SK-N-SH (cell line): ENCODE results near the gene SPATA2. TPM values are rescaled to one million over a fixed set of nuclear protein-coding genes. Genes with fewer than 3 reads are reported as not detected.

Experiments
- CTCF ChIA-PET: fragments of 300-600, 350-600 bp; formaldehyde crosslinking; extraction: SDS; loops from one replicate; lab custom pipeline; 2021; lab: Yijun Ruan, JAX
- POLR2A ChIA-PET: fragments of 350-600 bp; sonication (Branson Sonifier 250); formaldehyde crosslinking; extraction: SDS; loops from one replicate; lab custom pipeline; 2020; ENCODE audit warnings: antibody characterized with exemption, inconsistent platforms; lab: Yijun Ruan, JAX
- DNase-seq: peaks from one replicate; pipeline ENCODE4 v3.0.0; 2012
- H2AFZ ChIP-seq: fragments of 200-600 bp; sonication (generic); 2 replicates; pipeline ENCODE4 v1.8.1; 2016; ENCODE audit warnings: antibody characterized with exemption, mild to moderate bottlenecking, low read depth
- H3F3A ChIP-seq: fragments of 200-600 bp; sonication (generic); replicated peaks from 2 replicates; pipeline ENCODE3; 2016; ENCODE audit warnings: antibody characterized with exemption, mild to moderate bottlenecking; ENCODE audit not compliant: insufficient read depth
- H3K27ac ChIP-seq, 2 experiments: fragments of 200-500 bp in 1 of 2; fragments of 200-600 bp in 1 of 2; sonication (Bioruptor generic) in 1 of 2; sonication (generic), shearing (Covaris generic) in 1 of 2; 2 replicates each; pipeline versions ENCODE4 v1.5.1 to v1.6.1; 2014 to 2016; ENCODE audit warnings: low read depth in 2 of 2, inconsistent platforms in 1 of 2, low read length in 1 of 2, mild to moderate bottlenecking in 1 of 2, mixed read lengths in 1 of 2
- H3K27me3 ChIP-seq: fragments of 200-600 bp; sonication (generic), shearing (Covaris generic); 2 replicates; pipeline ENCODE4 v1.6.1; 2016; ENCODE audit warnings: mixed run types; ENCODE audit not compliant: insufficient read depth
- H3K36me3 ChIP-seq, 2 experiments: fragments of 200-500 bp in 1 of 2; fragments of 200-600 bp in 1 of 2; sonication (Bioruptor generic) in 1 of 2; sonication (generic) in 1 of 2; replicated peaks in 1 of 2; 2 replicates each; pipeline versions ENCODE3 to v1.5.1; 2014 to 2016; ENCODE audit warnings: low read length in 1 of 2, mild to moderate bottlenecking in 1 of 2; ENCODE audit not compliant: insufficient read depth in 2 of 2, control insufficient read depth in 1 of 2
- H3K4me1 ChIP-seq, 2 experiments: fragments of 200-500 bp in 1 of 2; fragments of 200-600 bp in 1 of 2; sonication (Bioruptor generic) in 1 of 2; sonication (generic), shearing (Covaris generic) in 1 of 2; 2 replicates each; pipeline versions ENCODE4 v1.5.1 to v1.6.1; 2014 to 2016; ENCODE audit warnings: low read depth in 1 of 2, low read length in 1 of 2, mixed run types in 1 of 2; ENCODE audit not compliant: insufficient read depth in 2 of 2, control insufficient read depth in 1 of 2
- H3K4me2 ChIP-seq: fragments of 200-600 bp; sonication (generic), shearing (Covaris generic); 2 replicates; pipeline ENCODE4 v1.6.1; 2017; ENCODE audit warnings: mixed run types
- H3K4me3 ChIP-seq, 2 experiments: fragments of 200-500 bp in 1 of 2; fragments of 200-600 bp in 1 of 2; sonication (Bioruptor generic) in 1 of 2; sonication (generic), shearing (Covaris generic) in 1 of 2; 2 replicates each; pipeline versions ENCODE4 v1.5.1 to v1.8.1; 2014 to 2016; ENCODE audit warnings: low read depth in 2 of 2, inconsistent platforms in 1 of 2, low read length in 1 of 2, mild to moderate bottlenecking in 1 of 2, mixed read lengths in 1 of 2, moderate library complexity in 1 of 2
- H3K79me2 ChIP-seq: fragments of 200-600 bp; sonication (generic); 2 replicates; pipeline ENCODE4 v1.8.1; 2017; ENCODE audit warnings: mild to moderate bottlenecking; ENCODE audit not compliant: insufficient read depth
- H3K9ac ChIP-seq: fragments of 200-600 bp; sonication (generic); 2 replicates; pipeline ENCODE4 v1.6.1; 2017; ENCODE audit warnings: mixed run types
- H3K9me2 ChIP-seq: fragments of 200-600 bp; sonication (generic); 2 replicates; pipeline ENCODE4 v1.6.1; 2017; ENCODE audit warnings: mixed run types
- H3K9me3 ChIP-seq: fragments of 200-600 bp; sonication (generic); 2 replicates; pipeline ENCODE4 v1.6.1; 2017; ENCODE audit warnings: mixed run types, mild to moderate bottlenecking, moderate library complexity
- H4K20me1 ChIP-seq: fragments of 200-600 bp; sonication (generic); 2 replicates; pipeline ENCODE4 v1.6.1; 2017; ENCODE audit warnings: mild to moderate bottlenecking, mixed run types; ENCODE audit not compliant: insufficient read depth
- CTCF ChIP-seq: fragments of 200-600 bp; sonication (generic); IDR thresholded peaks from 2 replicates; pipeline ENCODE4 v1.6.1; 2017; ENCODE audit warnings: antibody characterized with exemption, mild to moderate bottlenecking, moderate library complexity
- ELF1 ChIP-seq: IDR thresholded peaks from 2 replicates; pipeline ENCODE4 v1.4.0; 2012
- EP300 ChIP-seq, 2 experiments: IDR thresholded peaks; 2 replicates each; pipeline versions ENCODE4 v1.4.0 to v1.6.1; 2012; ENCODE audit warnings: borderline replicate concordance in 1 of 2, low read depth in 1 of 2, low read length in 1 of 2
- FOXM1 ChIP-seq: IDR thresholded peaks from 2 replicates; pipeline ENCODE4 v1.4.0; 2012; ENCODE audit warnings: low read depth, mild to moderate bottlenecking
- GATA2 ChIP-seq: sonication (generic); formaldehyde crosslinking; IDR thresholded peaks from 2 replicates; pipeline ENCODE4 v1.5.0; 2020; ENCODE audit warnings: mild to moderate bottlenecking, missing genetic modification reagents
- MAX ChIP-seq: IDR thresholded peaks from 2 replicates; pipeline ENCODE4 v1.4.0; 2012; ENCODE audit warnings: low read depth
- MEF2A ChIP-seq: IDR thresholded peaks from 2 replicates; pipeline ENCODE4 v1.4.0; 2012; ENCODE audit warnings: low read depth, borderline replicate concordance
- NFIC ChIP-seq: IDR thresholded peaks from 2 replicates; pipeline ENCODE4 v1.4.0; 2012; ENCODE audit warnings: borderline replicate concordance
- NRF1 ChIP-seq: IDR thresholded peaks from 2 replicates; pipeline ENCODE4 v1.6.1; 2012; ENCODE audit warnings: low read depth, mild to moderate bottlenecking, low read length
- POLR2AphosphoS5 ChIP-seq: IDR thresholded peaks from 2 replicates; pipeline ENCODE4 v1.6.1; 2012; ENCODE audit warnings: low read depth, low read length
- RCOR1 ChIP-seq: fragments of 150-350 bp; IDR thresholded peaks from 2 replicates; pipeline ENCODE4 v1.6.1; 2017; ENCODE audit warnings: antibody characterized with exemption, low read length
- RXRA ChIP-seq: IDR thresholded peaks from 2 replicates; pipeline ENCODE4 v1.4.0; 2012; ENCODE audit warnings: low read depth, mild to moderate bottlenecking, borderline replicate concordance
- SIN3A ChIP-seq: IDR thresholded peaks from 2 replicates; pipeline ENCODE4 v1.6.1; 2012; ENCODE audit warnings: low read depth, mild to moderate bottlenecking, low read length, moderate library complexity, borderline replicate concordance
- TAF1 ChIP-seq: IDR thresholded peaks from 2 replicates; pipeline ENCODE4 v1.6.1; 2012; ENCODE audit warnings: low read depth, mild to moderate bottlenecking, low read length, moderate library complexity, borderline replicate concordance
- TCF12 ChIP-seq: IDR thresholded peaks from 2 replicates; pipeline ENCODE4 v1.4.0; 2012
- USF1 ChIP-seq: IDR thresholded peaks from 2 replicates; pipeline ENCODE4 v1.4.0; 2012; ENCODE audit warnings: low read depth, borderline replicate concordance
- USF2 ChIP-seq: fragments of 150-350 bp; IDR thresholded peaks from 2 replicates; pipeline ENCODE4 v1.6.1; 2017; ENCODE audit warnings: antibody characterized with exemption, low read length, low read depth, borderline replicate concordance
- YY1 ChIP-seq: IDR thresholded peaks from 2 replicates; pipeline ENCODE4 v1.4.0; 2012; ENCODE audit warnings: low read depth, mild to moderate bottlenecking
- WGBS: methylation state at CpG from one replicate; pipeline ENCODE4 v1.1.6; 2017; ENCODE audit warnings: low lambda C conversion rate; 5-methylcytosine and 5-hydroxymethylcytosine counted together
- polyA plus RNA-seq, 3 experiments: library from polyadenylated mRNA; depleted of rRNA; stranded (reverse); fragments of >200 nt; gene quantifications; 2 replicates each; pipeline ENCODE4 v1.2.3, GENCODE V29; 2012

The SPATA2 gene
- polyA plus RNA-seq, 1 of the 3 experiments (the other 2 are of a cell fraction): 7.2 TPM

GRCh38 chr20:49865559-49865958 lies 49.8 kb downstream of the SPATA2 start:
- H3K9ac ChIP-seq: no peak overlapping the region
- no peaks in the 10 kb centered on the region for H3K79me2 ChIP-seq
- no peaks in the 10 kb centered on the region for H3K27me3 ChIP-seq
- H3K27ac ChIP-seq: no peak overlapping the region; a peak in 1 of 4 replicates
- H3K4me3 ChIP-seq: no peak overlapping the region
- H3F3A ChIP-seq: no peaks in the 10 kb centered on the region
- CTCF ChIA-PET: no interaction called here
- no peaks in the 10 kb centered on the region for H4K20me1 ChIP-seq
- no peaks in the 10 kb centered on the region for H3K9me2 ChIP-seq
- no peak for TF ChIP-seq SIN3A
- no peak for TF ChIP-seq GATA2 (CRISPR knock-in tag)
- TF ChIP-seq FOXM1: no peak
- TF ChIP-seq YY1: no peak
- TF ChIP-seq RCOR1: no peak
- TF ChIP-seq POLR2AphosphoS5: no peak
- TF ChIP-seq NRF1: no peak
- TF ChIP-seq MAX: no peak
- no peak for TF ChIP-seq MEF2A
- TF ChIP-seq TCF12: no peak
- TF ChIP-seq, all 33 proteins: peak for 0
- no peak for DNase-seq
- peaks cover 7 to 18% of the 10 kb centered on the region in 2 experiments for H3K36me3 ChIP-seq
- H3K4me2 ChIP-seq: no peak overlapping the region
- no peak overlapping the region for H2AFZ ChIP-seq
- 0 out of 4 replicates have a peak, but pooled peaks cover 0 to 8% of the 10 kb centered on the region in 2 experiments for H3K4me1 ChIP-seq
- POLR2A ChIA-PET: no interaction called here
- WGBS: 90% methylated on average over 6 of the region's 7 CpGs
- H3K9me3 ChIP-seq: no peaks in the 10 kb centered on the region

- Histone ChIP-seq H3K27me3 (no peaks in the 10 kb centered on the region), H3K79me2 (no peaks in the 10 kb centered on the region), H4K20me1 (no peaks in the 10 kb centered on the region), H2AFZ (no peak overlapping the region), H3K36me3 (peaks cover 7 to 25% of the 10 kb centered on the region in 2 experiments), H3F3A (no peaks in the 10 kb centered on the region), H3K9me3 (no peaks in the 10 kb centered on the region), H3K4me3 (no peak overlapping the region), H3K9me2 (no peaks in the 10 kb centered on the region), H3K27ac (no peak overlapping the region), H3K4me2 (no peak overlapping the region), H3K4me1 (0 out of 4 replicates have a peak, but pooled peaks cover 0 to 8% of the 10 kb centered on the region in 2 experiments), H3K9ac (no peak overlapping the region)
- DNase-seq: no peak
- 97% methylated on average over 6 of the region's 6 CpGs for WGBS
- ChIA-PET CTCF (interaction anchor here (0.6 kb wide), 1 partner anchor 51 kb away, joined by 3 read pairs; no protein-coding TSS in a partner anchor), POLR2A (no interaction called here)
- TF ChIP-seq POLR2AphosphoS5: no peak
- TF ChIP-seq RCOR1: no peak
- no peak for TF ChIP-seq ELF1
- TF ChIP-seq USF1: no peak
- no peak for TF ChIP-seq TAF1
- no peak for TF ChIP-seq NRF1
- no peak for TF ChIP-seq USF2
- TF ChIP-seq FOXM1: no peak
- TF ChIP-seq SIN3A: no peak
- no peak for TF ChIP-seq EP300 (IDR thresholded peaks at IDR 0.05; ENCODE audit: borderline replicate concordance in 1 of 2, low read depth in 1 of 2, low read length in 1 of 2)
- no peak for TF ChIP-seq MAX
- no peak for TF ChIP-seq RXRA
- TF ChIP-seq CTCF: no peak
- no peak for TF ChIP-seq NFIC
Observed at GRCh38 chr20:49863666-49864065, 51.7 kb downstream of the SPATA2 start.
